Stimulated activated CD4-positive, alpha-beta T cell treated with anti-CD3 and anti-CD28 coated beads, Interleukin-12 subunit alpha, Interleukin-12 subunit beta, amount 100 ng/mL, for 4 hours (primary cell): ENCODE data around the gene OTOS.

ENCODE experiments used
- DNase-seq: peaks from one replicate; pipeline ENCODE4 v3.0.0-alpha.2; 2020

OTOS gene

GRCh38 chr2:240140511-240140910 is at the start of gene OTOS:
TSS of gene OTOS (minus strand) at chr2:240140658. CDS start at chr2:240140326, 332 bp downstream.
- no peak for DNase-seq

GRCh38 chr2:240189686-240190085 is 49.2 kb upstream of the OTOS start:
- DNase-seq, result no peak

DNA sequence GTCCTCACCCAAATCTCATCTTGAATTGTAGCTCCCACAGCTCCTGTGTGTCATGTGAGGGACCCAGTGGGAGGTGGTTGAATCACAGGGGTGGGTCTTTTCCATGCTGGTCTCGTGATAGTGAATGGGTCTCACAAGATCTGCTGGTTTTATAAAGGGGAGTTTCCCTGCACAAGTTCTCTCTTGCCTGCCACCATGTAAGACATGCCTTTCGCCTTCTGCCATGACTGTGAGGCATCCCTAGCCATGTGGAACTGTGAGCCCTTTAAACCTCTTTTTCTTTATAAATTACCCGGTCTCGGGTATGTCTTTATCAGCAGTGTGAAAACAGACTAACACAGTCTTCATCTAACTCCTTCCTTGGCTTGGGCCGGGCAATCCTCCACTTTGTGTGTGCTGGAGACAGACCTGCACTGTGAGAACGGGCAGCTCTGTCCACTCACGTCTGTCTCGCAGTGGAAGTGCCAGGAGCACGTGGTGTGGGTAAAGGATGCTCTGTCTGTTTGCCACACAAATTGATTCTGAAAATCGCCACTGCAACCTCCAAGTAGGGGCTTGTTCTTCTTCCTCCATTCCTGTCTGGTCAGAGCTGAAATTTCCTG is 47.6 kb upstream of the OTOS start:
- no peak for DNase-seq

GRCh38 chr2:240186191-240186725 is 45.8 kb upstream of the OTOS start:
- DNase-seq, result no peak

- no peak for DNase-seq
Observed at GRCh38 chr2:240184656-240185055, 44.2 kb upstream of the OTOS start.

DNA sequence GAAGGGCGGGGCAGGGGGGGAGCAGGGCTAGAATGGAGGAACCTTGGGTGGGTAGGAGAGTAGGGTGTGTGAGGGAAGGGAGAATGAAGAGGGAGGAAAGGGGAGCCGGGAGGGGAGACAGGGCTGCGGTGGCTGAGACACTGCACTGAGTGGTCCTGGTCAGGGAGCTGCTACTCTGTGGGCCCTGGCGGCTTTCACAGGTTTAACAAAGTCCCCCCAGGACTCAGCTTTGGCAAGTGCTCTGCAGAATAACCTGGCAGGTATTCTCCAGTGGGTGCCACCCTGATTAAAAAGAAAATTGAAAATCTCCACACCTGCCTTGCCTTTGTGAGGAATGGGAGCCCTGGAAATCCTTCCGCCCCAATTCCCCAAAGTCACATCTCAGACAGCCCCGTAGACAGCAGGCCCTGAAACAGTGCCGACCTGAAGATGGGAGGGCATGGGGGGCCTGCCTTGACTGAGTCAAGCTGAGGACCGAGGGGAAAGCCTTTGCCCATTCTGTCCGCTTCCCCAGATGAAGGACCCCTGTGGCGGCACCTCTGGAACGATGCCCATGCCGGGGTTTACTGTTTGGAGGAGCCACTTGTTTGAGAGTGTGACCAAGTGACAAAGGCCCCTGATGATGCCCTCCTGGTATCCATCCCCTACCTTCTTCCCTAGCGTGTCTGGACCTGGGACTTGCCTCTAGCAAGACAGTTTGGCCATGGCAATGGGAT is 43.6 kb upstream of the OTOS start:
- no peak for DNase-seq

- no peak for DNase-seq
Observed at GRCh38 chr2:240183006-240183874, 42.8 kb upstream of the OTOS start.

DNA sequence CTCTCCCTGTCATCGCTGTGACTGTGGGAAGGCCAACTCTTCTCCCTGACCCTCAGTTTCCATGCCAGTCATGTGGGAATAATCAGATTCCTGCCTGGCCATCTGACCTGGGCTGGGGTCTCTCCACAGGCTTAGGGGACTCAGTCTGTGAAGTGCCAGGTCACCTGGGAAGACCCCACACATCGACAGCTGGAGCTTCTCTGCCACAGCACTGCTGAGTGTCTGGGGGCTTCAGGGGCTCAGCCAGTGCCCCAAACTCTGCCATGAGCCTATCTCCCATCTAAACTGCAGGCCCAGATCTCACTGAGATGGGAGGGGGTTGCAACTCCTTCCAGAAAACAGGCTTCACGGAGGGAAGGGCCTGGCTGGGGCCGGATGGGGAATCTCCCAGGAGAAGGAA is 42.0 kb upstream of the OTOS start:
- no peak for DNase-seq

DNA sequence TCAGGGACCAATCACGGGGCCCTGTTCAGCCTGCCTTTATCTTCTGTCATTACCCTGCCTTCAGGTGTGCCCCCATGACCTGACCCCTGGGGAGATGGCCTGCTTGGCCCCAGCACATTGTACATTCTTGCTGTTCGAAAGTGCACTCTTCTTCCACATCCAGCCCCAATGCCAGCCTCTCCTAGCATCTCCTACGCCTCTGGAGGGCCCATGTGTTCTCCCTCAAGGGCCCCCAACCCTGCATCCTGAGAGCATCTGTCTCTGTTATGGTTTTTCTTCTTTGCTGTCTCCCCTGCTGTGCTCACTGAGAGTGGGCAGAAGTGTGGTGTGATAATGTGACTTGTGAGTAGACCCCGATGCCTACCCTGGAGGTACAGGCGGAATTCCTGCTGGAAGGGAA is 41.5 kb upstream of the OTOS start:
- DNase-seq, result no peak

GRCh38 chr2:240179941-240180666 is 39.6 kb upstream of the OTOS start:
- DNase-seq, result no peak

DNA sequence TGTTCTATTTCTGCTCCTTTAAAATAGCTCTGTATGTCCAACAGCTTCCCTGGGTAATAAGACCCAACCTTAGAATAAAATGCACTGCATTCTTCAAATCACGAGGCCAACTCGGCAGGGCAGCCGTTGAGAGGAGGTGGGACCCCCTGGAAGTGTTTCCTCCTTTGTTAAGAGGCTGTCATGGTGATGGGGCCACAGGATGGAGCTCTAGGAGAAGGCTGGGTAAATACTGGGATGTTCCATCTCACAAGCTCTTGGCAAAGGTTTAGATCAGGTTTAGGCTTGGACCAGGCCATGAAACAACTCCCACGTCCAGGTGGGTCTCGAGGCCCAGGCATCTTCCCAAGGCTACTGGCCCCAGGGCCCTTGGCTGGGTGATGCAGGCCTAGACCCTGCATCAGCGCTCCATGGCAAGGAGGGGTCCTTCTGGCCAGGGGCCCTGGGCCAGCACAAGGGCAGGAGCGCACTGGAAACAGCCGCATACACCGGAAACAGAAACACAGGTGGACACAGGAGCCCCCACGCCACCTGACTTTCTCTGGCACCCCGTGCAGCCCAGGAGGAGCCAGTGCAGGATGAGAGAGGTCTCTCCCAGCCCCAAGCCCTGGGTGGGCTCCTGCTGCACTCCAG is 38.8 kb upstream of the OTOS start:
- DNase-seq, result no peak

DNA sequence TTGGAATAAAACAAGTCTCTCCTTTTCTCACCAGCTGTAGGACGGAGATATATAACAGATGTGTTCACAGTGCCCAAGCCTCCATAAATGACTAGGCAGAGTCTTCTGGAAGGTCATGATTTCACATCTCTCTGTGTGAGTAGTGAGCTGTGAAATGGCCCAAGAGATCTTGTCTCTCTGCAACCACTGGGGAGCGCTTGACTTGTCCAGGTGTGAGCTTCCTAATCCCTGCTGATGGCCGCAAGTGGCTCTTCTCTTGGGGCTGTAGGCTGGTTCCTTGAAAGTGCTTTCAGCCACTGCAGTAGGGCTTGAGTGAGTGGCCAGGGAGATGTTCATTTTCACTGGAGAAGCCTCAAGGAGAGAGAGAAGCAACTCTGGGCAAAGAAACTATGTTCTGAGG is 38.1 kb upstream of the OTOS start:
- no peak for DNase-seq

GRCh38 chr2:240174496-240174895 is 34.0 kb upstream of the OTOS start:
- no peak for DNase-seq

- DNase-seq, result no peak
Observed at GRCh38 chr2:240172071-240172895, 31.8 kb upstream of the OTOS start.

- no peak for DNase-seq
Observed at GRCh38 chr2:240170883-240171282, 30.4 kb upstream of the OTOS start.

- DNase-seq, result no peak
Observed at GRCh38 chr2:240170354-240170735, 29.9 kb upstream of the OTOS start.

DNA sequence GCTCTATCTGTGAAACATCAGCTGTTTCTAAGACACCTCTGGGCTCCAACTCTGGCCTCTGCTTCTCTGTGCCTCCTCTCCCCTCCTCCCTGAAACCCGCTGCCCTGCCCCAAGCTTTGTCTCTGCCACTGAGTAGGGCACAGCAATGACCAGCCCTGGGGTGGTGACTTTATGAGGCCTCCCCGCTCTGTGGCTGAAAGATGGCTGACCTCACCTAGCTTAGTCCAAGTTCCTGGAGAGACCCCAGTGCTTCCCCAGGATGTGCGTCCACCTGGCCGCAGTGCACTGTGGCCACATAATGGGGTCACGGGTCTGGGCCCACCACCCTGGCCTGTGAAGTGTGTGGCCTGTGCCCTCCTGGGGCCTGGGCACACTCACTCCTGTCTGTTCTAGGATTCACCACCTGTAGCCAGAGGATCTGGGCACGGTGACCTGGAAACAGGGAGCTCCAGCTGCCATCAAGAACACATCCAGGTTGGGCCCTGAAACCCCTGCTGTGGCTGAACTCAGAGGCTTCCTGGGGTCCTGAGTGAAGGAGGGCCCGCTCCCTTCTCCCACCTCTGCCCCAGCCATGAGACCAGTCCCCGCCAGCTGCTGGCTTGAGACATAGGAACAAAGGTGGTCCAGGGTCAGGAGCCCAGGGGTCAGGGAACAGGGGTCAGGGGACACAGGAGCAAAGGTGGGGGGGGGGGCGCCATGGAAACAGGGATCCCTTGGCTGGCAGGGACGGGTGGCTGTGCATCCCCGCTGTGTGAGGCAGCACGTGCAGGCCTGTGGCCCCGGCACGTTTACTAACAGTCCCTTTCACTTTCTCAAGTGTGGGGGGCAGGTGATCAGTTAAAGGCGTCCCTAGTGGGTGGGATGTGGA is 29.3 kb upstream of the OTOS start:
- no peak for DNase-seq

GRCh38 chr2:240168546-240169361 is 28.3 kb upstream of the OTOS start:
- DNase-seq, result no peak

- DNase-seq, result no peak
Observed at GRCh38 chr2:240168041-240168440, 27.6 kb upstream of the OTOS start.

DNA sequence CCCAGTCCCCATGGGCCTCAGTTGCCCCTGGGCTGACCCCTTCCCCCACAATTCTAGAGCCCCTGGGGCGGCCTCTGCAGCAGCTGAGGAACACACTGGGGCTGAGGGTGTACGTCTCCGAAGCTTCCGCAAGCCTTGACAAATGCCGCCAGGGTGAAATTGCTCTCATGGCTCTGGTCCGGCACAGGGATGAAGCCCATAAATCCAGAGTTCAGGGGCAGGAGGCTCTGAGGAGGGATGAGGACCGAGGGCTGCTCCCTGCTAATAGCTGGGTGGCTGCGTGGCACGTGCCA is 27.1 kb upstream of the OTOS start:
- no peak for DNase-seq
